Measurements from ENCODE around the gene PCDH9.

DNA sequence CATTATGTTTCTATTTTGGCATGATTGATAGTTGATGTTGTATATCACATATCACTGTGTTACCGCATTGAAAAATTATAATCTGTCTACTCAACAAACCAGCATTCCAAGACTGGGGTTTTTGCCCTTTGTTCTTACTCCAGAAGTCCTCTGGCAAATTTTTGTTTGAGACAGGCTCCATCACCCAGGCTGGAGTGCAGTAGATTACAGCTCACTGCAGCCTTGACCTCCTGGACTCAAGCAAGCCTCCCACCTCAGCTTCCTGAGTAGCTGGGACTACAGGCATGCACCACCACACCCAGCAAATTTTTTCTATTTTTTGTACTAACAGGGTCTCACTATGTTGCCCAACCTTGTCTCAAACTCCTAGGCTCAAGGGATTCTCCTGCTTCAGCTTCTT, 741.0 kb downstream of the PCDH9 start:
- TF ChIP-seq, protein P1, sequence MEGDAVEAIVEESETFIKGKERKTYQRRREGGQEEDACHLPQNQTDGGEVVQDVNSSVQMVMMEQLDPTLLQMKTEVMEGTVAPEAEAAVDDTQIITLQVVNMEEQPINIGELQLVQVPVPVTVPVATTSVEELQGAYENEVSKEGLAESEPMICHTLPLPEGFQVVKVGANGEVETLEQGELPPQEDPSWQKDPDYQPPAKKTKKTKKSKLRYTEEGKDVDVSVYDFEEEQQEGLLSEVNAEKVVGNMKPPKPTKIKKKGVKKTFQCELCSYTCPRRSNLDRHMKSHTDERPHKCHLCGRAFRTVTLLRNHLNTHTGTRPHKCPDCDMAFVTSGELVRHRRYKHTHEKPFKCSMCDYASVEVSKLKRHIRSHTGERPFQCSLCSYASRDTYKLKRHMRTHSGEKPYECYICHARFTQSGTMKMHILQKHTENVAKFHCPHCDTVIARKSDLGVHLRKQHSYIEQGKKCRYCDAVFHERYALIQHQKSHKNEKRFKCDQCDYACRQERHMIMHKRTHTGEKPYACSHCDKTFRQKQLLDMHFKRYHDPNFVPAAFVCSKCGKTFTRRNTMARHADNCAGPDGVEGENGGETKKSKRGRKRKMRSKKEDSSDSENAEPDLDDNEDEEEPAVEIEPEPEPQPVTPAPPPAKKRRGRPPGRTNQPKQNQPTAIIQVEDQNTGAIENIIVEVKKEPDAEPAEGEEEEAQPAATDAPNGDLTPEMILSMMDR (IDR thresholded peaks at IDR 0.05; ENCODE audit: insufficient read depth, low read length, poor library complexity, severe bottlenecking): no peak
- no peak for TF ChIP-seq EZH2phosphoT487 (conservative IDR thresholded peaks at IDR 0.05; ENCODE audit: low read length)

Measured in SU-DHL-6 (cell line).